Right cardiac atrium (tissue), 5 donors: Measurements from ENCODE around the gene VPS11. TPM values are rescaled to one million over a fixed set of nuclear protein-coding genes. Genes with fewer than 3 reads are reported as not detected.
A peak's percentile ranks its signal among the peaks of the same experiment; 100 is the strongest.
"Not testable (repeated sequence)": the region's sequence is repeated elsewhere in the genome, so short reads cannot be mapped to it uniquely, and the experiment has no call there.

ENCODE experiments used
- ATAC-seq, 2 donors: fragments of 200-7000 bp; cut with Tn5 transposase; one replicate each; pipeline versions ENCODE4 v1.8.0 to v1.9.1; 2020; ENCODE audit warnings: moderate library complexity in 2 of 2, mild to moderate bottlenecking in 1 of 2
- DNase-seq, 3 donors: peaks; one replicate each; pipeline ENCODE4 v3.0.0-alpha.2; 2020
- H3K27ac ChIP-seq: one replicate; pipeline ENCODE4 v1.5.1; 2013; ENCODE audit warnings: mild to moderate bottlenecking, low read length, control low read depth, moderate library complexity
- H3K27me3 ChIP-seq: one replicate; pipeline ENCODE4 v1.6.1; 2013; ENCODE audit not compliant: control insufficient read depth, insufficient read depth
- H3K4me1 ChIP-seq: one replicate; pipeline ENCODE4 v1.6.1; 2013; ENCODE audit warnings: low read length; ENCODE audit not compliant: control insufficient read depth, insufficient read depth
- H3K4me3 ChIP-seq: one replicate; pipeline ENCODE4 v1.5.1; 2013; ENCODE audit warnings: low read length, control low read depth
- H3K9me3 ChIP-seq: one replicate; pipeline ENCODE4 v1.6.1; 2013; ENCODE audit warnings: low read length; ENCODE audit not compliant: control insufficient read depth
- WGBS: extraction: QIAGEN DNeasy Blood & Tissue Kit; methylation state at CpG from one replicate; pipeline ENCODE4 v1.1.7; 2013; 5-methylcytosine and 5-hydroxymethylcytosine counted together
- intact Hi-C, 4 donors: fragments of 100-400 bp; cut with DNase I; formaldehyde crosslinking; loops; one replicate each; pipeline versions ENCODE4 v1.11.0 to v1.14.0; 2022 to 2023
- polyA plus RNA-seq: library from polyadenylated mRNA; stranded (reverse); fragments of 200-250 nt; gene quantifications from one replicate; pipeline ENCODE4 v1.2.3, GENCODE V29; 2013
- total RNA-seq, 4 donors: library from RNA; stranded (reverse); fragmentation: NEBNext Ultra II Directional; extraction: Animal tissue kit (Norgen Biotek cat#: 25700); gene quantifications; one replicate each; pipeline ENCODE4 v1.2.1, GENCODE V29; 2021
- donor health status: healthy with polysubstance abuse.
- donor health status: DM: no; HTN: yes; CAD: no.
- donor health status: DM: no; HTN: no; CAD: no.
- donor health status: DM: no; HTN: yes; CAD: no; lungs with severe emphysema.
- donor health status: DM: yes; HTN: yes; CAD: no.

The VPS11 gene
- total and polyA plus RNA-seq, 5 donors: 20.4 to 23.7 (median 21.9) TPM

DNA sequence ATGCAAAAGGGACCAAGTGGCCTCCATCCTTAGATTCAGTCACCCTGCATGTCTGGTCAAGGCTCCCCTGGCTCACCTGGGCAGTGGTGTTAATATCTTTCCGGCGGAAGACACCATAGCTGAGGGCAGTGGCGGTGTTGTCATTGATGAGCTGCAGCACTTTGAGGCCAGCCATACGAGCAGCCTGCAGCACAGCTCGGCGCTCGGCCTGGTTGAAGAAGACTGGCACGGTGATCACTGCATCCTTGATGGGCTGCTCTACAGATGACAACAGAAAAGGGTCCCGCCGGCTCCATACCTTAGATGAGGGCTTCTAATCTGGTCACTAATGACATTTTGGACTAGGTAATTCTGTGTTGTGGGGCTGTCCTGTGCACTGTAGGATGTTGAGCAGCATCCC, 13.2 kb upstream of the VPS11 start:
- Histone ChIP-seq H3K27ac (no peak overlapping the region), H3K4me3 (no peak overlapping the region), H3K4me1 (peaks cover 5% of the 10 kb centered on the region), H3K27me3 (no peaks in the 10 kb centered on the region), H3K9me3 (no peaks in the 10 kb centered on the region)
- ATAC-seq: no peak
- intact Hi-C loops: no loop called here
- DNase-seq: no peak
- 96% methylated on average over 10 of the region's 10 CpGs for WGBS

DNA sequence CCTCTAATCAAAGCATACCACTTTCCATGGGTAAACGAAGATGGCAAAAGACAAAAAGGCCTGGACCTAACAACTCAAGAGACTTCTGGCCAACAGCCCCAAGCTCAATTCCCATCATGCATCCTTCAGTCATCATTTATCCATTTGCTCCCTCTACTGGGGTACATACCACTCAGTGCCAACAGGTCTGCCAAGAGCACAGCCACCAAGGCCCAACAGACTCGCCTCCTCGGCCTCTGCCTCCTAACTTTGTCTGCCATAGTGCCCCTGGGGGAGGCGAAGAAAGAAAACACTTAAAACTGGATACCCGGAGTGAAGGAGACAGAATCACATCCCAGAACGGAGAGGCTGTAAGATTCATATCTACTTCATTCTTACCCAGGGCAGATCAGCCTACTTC, 11.7 kb upstream of the VPS11 start:
- no peak for ATAC-seq
- peak in 1 of 3 donors; percentile 20 for DNase-seq
- H3K27ac ChIP-seq: no peak overlapping the region
- intact Hi-C loops: no loop called here
- 47% methylated on average over 6 of the region's 6 CpGs for WGBS
- peaks cover 5% of the 10 kb centered on the region for H3K4me1 ChIP-seq
- no peaks in the 10 kb centered on the region for H3K9me3 ChIP-seq
- no peaks in the 10 kb centered on the region for H3K27me3 ChIP-seq
- peak overlapping the region; percentile 71 for H3K4me3 ChIP-seq

DNA sequence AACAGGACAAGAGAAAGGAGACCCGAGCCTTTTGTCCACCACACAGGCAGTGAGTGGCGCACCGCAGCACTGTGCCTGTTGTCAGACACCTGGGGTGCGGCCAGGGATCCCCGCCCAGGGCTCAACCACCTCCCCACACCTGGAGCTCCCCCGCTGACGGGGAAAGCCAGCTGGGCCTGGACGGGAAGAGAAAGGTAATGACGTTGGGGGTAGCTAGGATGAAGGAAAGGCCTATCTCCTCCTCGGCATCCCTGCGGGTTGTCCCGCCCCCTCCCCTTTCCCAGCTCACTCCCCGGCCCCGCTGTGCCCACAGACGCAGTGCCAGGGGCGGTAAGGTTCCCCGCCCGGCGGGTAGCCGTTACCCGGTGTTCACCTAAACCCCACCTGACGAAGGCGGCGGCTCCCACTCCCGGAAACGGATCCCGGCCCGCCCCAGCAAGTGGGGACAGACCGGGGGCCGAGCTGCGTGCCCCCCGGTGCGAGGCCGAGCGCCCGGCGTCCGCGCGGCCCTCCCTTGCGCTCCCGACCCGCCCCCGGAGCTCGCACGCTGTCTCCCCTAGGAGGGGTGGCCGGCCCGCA, 11.1 kb upstream of the VPS11 start:
- peaks cover 5% of the 10 kb centered on the region for H3K4me1 ChIP-seq
- DNase-seq: peak in 1 of 3 donors; percentile 62
- WGBS: under 1% methylated on average over 48 of the region's 48 CpGs
- intact Hi-C loops: no loop called here
- no peaks in the 10 kb centered on the region for H3K27me3 ChIP-seq
- peak overlapping the region; percentile 80 for H3K27ac ChIP-seq
- peak overlapping the region; percentile 71 for H3K4me3 ChIP-seq
- H3K9me3 ChIP-seq: no peaks in the 10 kb centered on the region
- peak; percentile 3 to 61 for ATAC-seq

DNA sequence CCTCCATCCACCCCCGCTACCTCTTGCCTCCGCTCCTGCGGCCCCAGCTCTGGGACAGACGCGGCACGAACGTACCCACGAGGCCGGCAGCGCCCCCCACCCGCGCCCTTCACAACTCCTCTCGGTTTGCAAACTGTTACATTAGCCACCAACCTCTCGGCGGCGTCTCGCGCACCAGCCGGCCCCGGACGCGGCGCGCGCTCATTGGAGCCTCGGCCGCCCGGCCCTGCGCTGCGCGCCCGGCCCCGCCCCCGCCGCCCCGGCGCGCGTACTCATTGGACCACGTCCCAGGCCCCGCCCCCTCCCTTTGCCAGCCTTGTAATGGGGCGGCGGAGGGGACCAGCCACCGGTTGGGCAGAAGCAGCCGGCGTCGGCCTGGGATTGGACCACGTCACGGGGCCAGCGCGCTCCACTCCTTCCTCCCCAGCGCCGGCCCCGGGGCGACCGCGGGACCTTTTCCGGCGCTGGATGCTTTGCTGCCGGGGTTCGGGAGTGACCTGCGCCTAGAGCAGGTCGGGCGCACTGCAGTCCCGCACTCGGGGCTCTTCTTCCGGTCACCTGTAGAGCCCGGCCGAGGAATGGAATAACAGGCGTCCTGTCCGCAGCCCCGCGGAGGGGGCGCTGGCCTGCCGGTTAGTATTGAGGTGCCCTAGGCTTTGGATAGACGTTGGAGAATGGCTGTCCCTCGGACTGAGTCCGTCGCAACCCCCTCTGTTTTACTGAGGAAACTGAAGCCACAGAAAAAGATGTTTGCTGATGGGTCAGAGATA, 10.4 kb upstream of the VPS11 start, which contains the start of gene HYOU1:
Gene HYOU1, minus strand, starts transcription at position 206 of the 770 bp plus-strand sequence. CDS start 1,045 bp downstream, outside the sequence.
- H3K4me1 ChIP-seq: peaks cover 5% of the 10 kb centered on the region
- under 1% methylated on average over 79 of the region's 79 CpGs for WGBS
- intact Hi-C loops: no loop called here
- H3K27me3 ChIP-seq: no peaks in the 10 kb centered on the region
- peak; percentile 99 to 100 (median 99) for DNase-seq
- peak; percentile 98 for ATAC-seq
- H3K9me3 ChIP-seq: no peaks in the 10 kb centered on the region
- H3K27ac ChIP-seq: peak within 1 kb of the TSS; percentile 80
- H3K4me3 ChIP-seq: peak within 1 kb of the TSS; percentile 71

DNA sequence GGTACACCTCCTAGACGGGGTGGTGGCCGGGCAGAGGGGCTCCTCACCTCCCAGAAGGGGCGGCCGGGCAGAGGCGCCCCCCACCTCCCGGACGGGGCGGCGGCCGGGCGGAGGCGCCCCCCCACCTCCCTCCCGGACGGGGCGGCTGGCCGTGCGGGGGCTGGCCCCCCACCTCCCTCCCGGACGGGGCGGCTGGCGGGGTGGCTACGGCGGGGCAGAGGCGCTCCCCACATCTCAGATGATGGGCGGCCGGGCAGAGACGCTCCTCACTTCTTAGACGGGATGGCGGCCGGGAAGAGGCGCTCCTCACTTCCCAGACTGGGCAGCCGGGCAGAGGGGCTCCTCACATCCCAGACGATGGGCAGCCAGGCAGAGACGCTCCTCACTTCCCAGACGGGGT, 8.5 kb upstream of the VPS11 start:
- H3K27me3 ChIP-seq, H3K27ac ChIP-seq, H3K4me3 ChIP-seq, ATAC-seq, H3K9me3 ChIP-seq, H3K4me1 ChIP-seq, intact Hi-C loops: not testable (repeated sequence)
- WGBS: 91% methylated on average over 28 of the region's 35 CpGs
- DNase-seq: peak in 2 of 3 donors; percentile 16 to 62

DNA sequence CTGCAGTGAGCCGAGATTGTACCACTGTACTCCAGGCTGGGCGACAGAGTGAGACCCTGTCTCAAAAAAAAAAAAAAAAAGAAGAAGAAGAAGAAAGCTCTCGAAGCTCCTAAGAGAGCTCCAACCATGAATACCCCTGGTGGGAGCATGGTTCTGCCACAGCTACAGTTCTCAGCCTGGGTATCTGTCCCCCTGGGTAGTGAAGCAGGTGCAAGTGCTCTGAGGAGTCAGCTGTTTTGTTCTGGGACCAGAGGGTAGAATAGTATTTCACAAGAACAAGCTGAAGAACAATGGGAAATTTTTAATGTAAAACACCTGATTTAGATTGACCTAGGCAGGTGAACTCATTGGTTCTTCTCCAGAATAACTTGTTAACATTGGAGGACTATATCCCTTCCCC, 6.4 kb upstream of the VPS11 start:
- no peak for ATAC-seq
- H3K27me3 ChIP-seq: no peaks in the 10 kb centered on the region
- peaks cover 2% of the 10 kb centered on the region for H3K4me1 ChIP-seq
- no peaks in the 10 kb centered on the region for H3K9me3 ChIP-seq
- 91% methylated on average over 3 of the region's 3 CpGs for WGBS
- no peak overlapping the region for H3K4me3 ChIP-seq
- peak in 1 of 3 donors; percentile 4 for DNase-seq
- H3K27ac ChIP-seq: no peak overlapping the region
- intact Hi-C loops: no loop called here

DNA sequence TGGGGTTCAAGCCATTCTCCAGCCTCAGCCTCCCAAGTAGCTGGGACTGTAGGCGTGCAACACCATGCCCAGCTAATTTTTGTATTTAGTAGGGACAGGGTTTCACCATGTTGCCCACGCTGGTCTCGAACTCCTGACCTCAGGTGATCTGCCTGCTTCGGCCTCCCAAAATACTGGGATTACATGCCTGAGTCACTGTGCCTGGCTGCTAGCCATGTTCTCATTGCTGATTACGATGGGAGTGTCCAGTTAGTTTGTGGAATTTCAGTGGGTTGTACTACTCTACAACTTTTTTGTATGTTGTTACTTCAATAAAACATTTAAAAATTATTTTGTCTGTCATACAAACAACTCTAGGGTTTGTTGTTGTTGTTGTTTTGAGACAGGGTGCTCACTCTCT, 4.8 kb upstream of the VPS11 start:
- Histone ChIP-seq H3K9me3 (no peaks in the 10 kb centered on the region), H3K27me3 (no peaks in the 10 kb centered on the region), H3K27ac (peak overlapping the region; percentile 28), H3K4me1 (peaks cover 5% of the 10 kb centered on the region), H3K4me3 (no peak overlapping the region)
- DNase-seq: peak in 2 of 3 donors; percentile 58 to 75
- 61% methylated on average over 5 of the region's 5 CpGs for WGBS
- intact Hi-C loops: no loop called here
- no peak for ATAC-seq

DNA sequence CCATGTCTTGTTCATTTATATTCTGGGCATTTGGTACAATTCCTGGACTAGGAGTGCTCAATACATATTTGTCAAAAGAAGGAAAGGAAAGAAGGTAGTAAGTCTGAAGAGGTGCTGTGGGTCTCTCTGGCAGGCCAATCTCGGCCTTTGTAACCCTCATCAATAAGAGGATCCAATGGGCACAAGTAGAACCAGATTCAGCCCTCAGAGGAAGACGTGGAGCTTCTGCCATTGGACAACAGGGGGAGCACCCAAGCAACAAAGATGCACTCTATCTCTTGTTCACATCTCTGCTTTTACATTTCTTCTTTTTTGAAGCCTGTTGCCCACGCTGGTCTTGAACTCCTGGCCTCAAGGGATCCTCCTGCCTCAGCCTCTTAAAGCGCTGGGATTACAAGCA, 2.2 kb upstream of the VPS11 start:
- Histone ChIP-seq H3K9me3 (no peaks in the 10 kb centered on the region), H3K27ac (no peak overlapping the region), H3K27me3 (no peaks in the 10 kb centered on the region), H3K4me3 (no peak overlapping the region), H3K4me1 (peaks cover 3% of the 10 kb centered on the region)
- ATAC-seq (no peak), DNase-seq (peak in 1 of 3 donors; percentile 30)
- intact Hi-C loops: no loop called here
- 64% methylated on average over 4 of the region's 4 CpGs for WGBS

DNA sequence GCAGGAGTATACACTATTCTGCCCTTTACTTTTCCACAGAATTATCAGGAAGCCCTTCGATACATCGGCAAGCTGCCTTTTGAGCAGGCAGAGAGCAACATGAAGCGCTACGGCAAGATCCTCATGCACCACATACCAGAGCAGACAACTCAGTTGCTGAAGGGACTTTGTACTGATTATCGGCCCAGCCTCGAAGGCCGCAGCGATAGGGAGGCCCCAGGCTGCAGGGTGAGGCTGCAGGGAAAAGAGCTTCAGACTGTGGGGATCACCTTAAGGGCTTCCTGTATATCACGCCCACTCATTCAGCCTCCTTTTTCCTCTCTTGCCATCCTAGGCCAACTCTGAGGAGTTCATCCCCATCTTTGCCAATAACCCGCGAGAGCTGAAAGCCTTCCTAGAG, 10.2 kb downstream of the VPS11 start:
- intact Hi-C loops: no loop called here
- peak in 1 of 3 donors; percentile 11 for DNase-seq

DNA sequence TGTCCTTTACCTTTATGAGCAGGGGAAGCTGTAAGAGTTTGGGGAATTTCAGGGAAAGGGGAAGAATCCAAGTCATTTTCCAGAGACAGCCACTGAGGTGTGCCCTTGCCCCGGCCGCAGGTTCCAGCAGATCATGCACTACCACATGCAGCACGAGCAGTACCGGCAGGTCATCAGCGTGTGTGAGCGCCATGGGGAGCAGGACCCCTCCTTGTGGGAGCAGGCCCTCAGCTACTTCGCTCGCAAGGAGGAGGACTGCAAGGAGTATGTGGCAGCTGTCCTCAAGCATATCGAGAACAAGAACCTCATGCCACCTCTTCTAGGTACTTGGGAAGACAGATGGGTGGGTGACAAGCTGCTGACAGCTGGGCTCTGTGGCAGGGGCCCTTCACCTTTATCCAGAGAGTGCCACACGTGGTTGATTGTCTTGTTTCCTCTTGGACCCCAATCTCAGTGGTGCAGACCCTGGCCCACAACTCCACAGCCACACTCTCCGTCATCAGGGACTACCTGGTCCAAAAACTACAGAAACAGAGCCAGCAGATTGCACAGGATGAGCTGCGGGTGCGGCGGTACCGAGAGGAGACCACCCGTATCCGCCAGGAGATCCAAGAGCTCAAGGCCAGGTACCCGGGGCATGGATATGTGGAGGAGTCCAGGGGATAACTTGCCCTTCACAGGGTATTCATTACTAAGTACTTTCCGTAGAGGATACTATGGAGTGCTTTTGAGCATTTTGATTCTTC, 11.2 kb downstream of the VPS11 start:
- no peaks in the 10 kb centered on the region for H3K9me3 ChIP-seq
- no peak overlapping the region for H3K27ac ChIP-seq
- intact Hi-C loops: no loop called here
- no peak overlapping the region for H3K4me3 ChIP-seq
- peak in 1 of 3 donors; percentile 20 for DNase-seq
- no peak for ATAC-seq
- H3K27me3 ChIP-seq: no peaks in the 10 kb centered on the region
- WGBS: 89% methylated on average over 19 of the region's 19 CpGs
- no peaks in the 10 kb centered on the region for H3K4me1 ChIP-seq

More for the DNA sequence above, 10.2 kb downstream of the VPS11 start:
- 92% methylated on average over 11 of the region's 11 CpGs for WGBS
- ATAC-seq: no peak
- Histone ChIP-seq H3K4me3 (no peak overlapping the region), H3K9me3 (no peaks in the 10 kb centered on the region), H3K27ac (no peak overlapping the region), H3K4me1 (no peaks in the 10 kb centered on the region), H3K27me3 (no peaks in the 10 kb centered on the region)
